GM12878 (cell line): ENCODE measurements around the gene KRTAP3-2. TPM values are rescaled to one million over a fixed set of nuclear protein-coding genes. Genes with fewer than 3 reads are reported as not detected.

Source experiments
- ATAC-seq: fragments of 200-7000 bp; cut with Tn5 transposase; 3 replicates; pipeline ENCODE4 v1.9.1; 2020; ENCODE audit warnings: mild to moderate bottlenecking, moderate library complexity
- BruUV-seq: library from RNA; stranded (reverse); fragments of 400-500 nt; replicated peaks from 2 replicates; lab custom pipeline; 2021; lab: Mats Ljungman, UMichigan
- CTCF ChIA-PET: fragments of 300-600 bp; sonication (Branson Sonifier 250); formaldehyde crosslinking; extraction: SDS; loops from one replicate; lab custom pipeline; 2021; ENCODE audit warnings: inconsistent platforms; lab: Yijun Ruan, JAX
- POLR2A ChIA-PET: fragments of 350-600 bp; formaldehyde crosslinking; extraction: SDS; loops from one replicate; lab custom pipeline; 2021; ENCODE audit warnings: inconsistent platforms; lab: Charles Lee
- RAD21 ChIA-PET: fragments of 300-600 bp; sonication (Branson Sonifier 250); formaldehyde crosslinking; loops from one replicate; lab custom pipeline; 2023; ENCODE audit warnings: antibody characterized with exemption; ENCODE audit not compliant: unreplicated experiment; lab: Charles Lee
- SMC1A ChIA-PET: fragments of 300-600 bp; sonication (Branson Sonifier 250); formaldehyde crosslinking; loops from one replicate; lab custom pipeline; 2023; ENCODE audit not compliant: unreplicated experiment, uncharacterized antibody; lab: Charles Lee
- DNase-seq: peaks from one replicate; pipeline ENCODE4 v3.0.0-alpha.2; 2011; ENCODE audit warnings: low read depth, low spot score
- FAIRE-seq: peaks from 3 replicates; lab custom pipeline; 2011; peaks lifted over from hg19 to GRCh38; lab: Jason Lieb, UNC
- H2AFZ ChIP-seq: 2 replicates; pipeline ENCODE4 v1.6.0; 2011; ENCODE audit warnings: low read depth, low read length, control low read depth; ENCODE audit not compliant: control insufficient read depth
- H3K27ac ChIP-seq: 2 replicates; pipeline ENCODE4 v1.5.1; 2011; ENCODE audit warnings: control low read depth; ENCODE audit not compliant: control insufficient read depth, insufficient read depth
- H3K27me3 ChIP-seq, 2 experiments: replicated peaks in 1 of 2; 2 replicates each; pipeline versions ENCODE4 v1.6.0 to v1.6.1; 2011; ENCODE audit warnings: low read length in 1 of 2; ENCODE audit not compliant: control insufficient read depth in 2 of 2, insufficient read depth in 2 of 2
- H3K36me3 ChIP-seq, 2 experiments: 2 replicates each; pipeline ENCODE4 v1.5.1; 2011; ENCODE audit warnings: low read length in 1 of 2; ENCODE audit not compliant: control insufficient read depth in 2 of 2, insufficient read depth in 2 of 2
- H3K4me1 ChIP-seq: 2 replicates; pipeline ENCODE4 v1.6.1; 2011; ENCODE audit warnings: mild to moderate bottlenecking, low read length, moderate library complexity, mixed read lengths; ENCODE audit not compliant: control insufficient read depth, insufficient read depth
- H3K4me2 ChIP-seq: 2 replicates; pipeline ENCODE4 v1.6.0; 2011; ENCODE audit warnings: control low read depth; ENCODE audit not compliant: control insufficient read depth, insufficient read depth
- H3K4me3 ChIP-seq: fragments of 200-600 bp; sonication (generic); 2 replicates; pipeline ENCODE4 v1.5.1; 2016
- H3K79me2 ChIP-seq: 2 replicates; pipeline ENCODE4 v1.6.0; 2011; ENCODE audit warnings: low read length; ENCODE audit not compliant: control insufficient read depth, insufficient read depth
- H3K9ac ChIP-seq: 2 replicates; pipeline ENCODE4 v1.8.0; 2011; ENCODE audit warnings: low read length, control low read depth, mixed read lengths; ENCODE audit not compliant: control insufficient read depth, insufficient read depth
- H3K9me3 ChIP-seq: replicated peaks from 3 replicates; pipeline ENCODE4 v1.5.1; 2011; ENCODE audit warnings: mild to moderate bottlenecking, low read length; ENCODE audit not compliant: control insufficient read depth, insufficient read depth
- H4K20me1 ChIP-seq: 2 replicates; pipeline ENCODE4 v1.6.0; 2011; ENCODE audit not compliant: control insufficient read depth, insufficient read depth
- BMI1 ChIP-seq: fragments of 450-650 bp; IDR thresholded peaks from 2 replicates; pipeline ENCODE4 v1.6.1; 2016; ENCODE audit warnings: mild to moderate bottlenecking, moderate library complexity, borderline replicate concordance
- CEBPB ChIP-seq, 2 experiments: fragments of 150-350 bp in 1 of 2; IDR thresholded peaks; 2 replicates each; pipeline ENCODE4 v1.6.1; 2012 to 2014; ENCODE audit warnings: low read depth in 2 of 2, low read length in 2 of 2, borderline replicate concordance in 1 of 2, inconsistent platforms in 1 of 2
- CREM ChIP-seq: IDR thresholded peaks from 2 replicates; pipeline ENCODE4 v1.6.1; 2014; ENCODE audit warnings: antibody characterized with exemption, low read depth
- PAX5 ChIP-seq: IDR thresholded peaks from 2 replicates; pipeline ENCODE4 v1.6.1; 2011; ENCODE audit warnings: low read depth, low read length, borderline replicate concordance
- RELA ChIP-seq: fragments of 450-650 bp; IDR thresholded peaks from 2 replicates; pipeline ENCODE4 v1.8.0; 2014; ENCODE audit warnings: borderline replicate concordance; ENCODE audit not compliant: partially characterized antibody
- TCF7 ChIP-seq: IDR thresholded peaks from 2 replicates; pipeline ENCODE4 v1.6.1; 2014; ENCODE audit warnings: antibody characterized with exemption, borderline replicate concordance
- USF1 ChIP-seq: IDR thresholded peaks from 2 replicates; pipeline ENCODE4 v1.6.1; 2011; ENCODE audit warnings: borderline replicate concordance, low read depth, mild to moderate bottlenecking, moderate library complexity, mixed read lengths, low read length; ENCODE audit not compliant: insufficient read depth; ENCODE audit errors: extremely low read length
- ZNF687 ChIP-seq: fragments of 450-650 bp; IDR thresholded peaks from 2 replicates; pipeline ENCODE4 v1.6.1; 2017; ENCODE audit warnings: mild to moderate bottlenecking, moderate library complexity
- WGBS: methylation state at CpG from one replicate; pipeline ENCODE4 v1.1.6; 2016; ENCODE audit warnings: low lambda C conversion rate; ENCODE audit not compliant: insufficient replicate concordance, insufficient coverage; ENCODE audit errors: missing lambda C conversion rate; 5-methylcytosine and 5-hydroxymethylcytosine counted together
- in situ Hi-C: fragments of 300-500 bp; cut with MboI; formaldehyde crosslinking; loops from 9 replicates; pipeline ENCODE4 v1.14.3; 2018; ENCODE audit warnings: mixed read lengths
- intact Hi-C: fragments of 100-400 bp; cut with micrococcal nuclease; formaldehyde crosslinking; loops from one replicate; pipeline ENCODE4 v1.14.2; 2022; ENCODE audit not compliant: unreplicated experiment
- polyA plus RNA-seq, 11 experiments: library from polyadenylated mRNA; depleted of rRNA in 4 of 11; unstranded in 6 of 11; stranded (reverse) in 5 of 11; fragments of >200 nt; fragmentation: Nextera tagmentation in 4 of 11; fragmentation: Illumina TruSeq in 1 of 11; extraction: Ambion mirVana in 4 of 11; extraction: Trizol in 1 of 11; gene quantifications; 1 replicate in 1 of 11; 2 replicates in 10 of 11; pipeline versions ENCODE4 v1.2.1 to v1.2.3, GENCODE V29; 2011 to 2016; ENCODE audit warnings: inconsistent platforms in 2 of 11, missing spikeins in 2 of 11, low read depth in 1 of 11
- total RNA-seq, 4 experiments: library from RNA; depleted of rRNA in 3 of 4; stranded (reverse); fragments of >200 nt in 3 of 4; fragmentation: Illumina TruSeq in 1 of 4; extraction: Trizol in 1 of 4; gene quantifications; 2 replicates each; pipeline versions ENCODE4 v1.2.1 to v1.2.3, GENCODE V29; 2013 to 2021

Gene KRTAP3-2
- total and polyA plus RNA-seq, 10 of the 15 experiments (the other 5 are each of a cell fraction or from before 2014, with no cell fraction given) = not detected

- ATAC-seq (no peak), FAIRE-seq (no peak), DNase-seq (no peak)
- Histone ChIP-seq H3K4me2 (no peak overlapping the region), H3K36me3 (no peaks in the 10 kb centered on the region), H3K79me2 (no peaks in the 10 kb centered on the region), H3K4me3 (no peak overlapping the region), H4K20me1 (no peaks in the 10 kb centered on the region), H2AFZ (no peak overlapping the region), H3K27ac (no peak overlapping the region), H3K27me3 (no peaks in the 10 kb centered on the region), H3K9ac (no peak overlapping the region), H3K9me3 (no peaks in the 10 kb centered on the region), H3K4me1 (no peaks in the 10 kb centered on the region)
- ChIA-PET SMC1A (interaction anchor here (1.9 kb wide), 1 partner anchor 9 kb away, joined by 4 read pairs; no protein-coding TSS in a partner anchor), POLR2A (interaction anchor here (0.6 kb wide), 1 partner anchor 112 kb away, joined by 4 read pairs; no protein-coding TSS in a partner anchor), CTCF (interaction anchor here (1.0 to 1.1 kb wide), 2 partner anchors 10 to 527 kb away, joined by 3 to 4 read pairs; no protein-coding TSS in a partner anchor), RAD21 (no interaction called here)
- 37% methylated on average over 12 of the region's 12 CpGs for WGBS
- no TSS peak for BruUV-seq
- no peak for TF ChIP-seq PAX5
- intact Hi-C loops (no loop called here), in situ Hi-C loops (no loop called here)
Measured at GRCh38 chr17:40958086-40958953, 41.4 kb downstream of the KRTAP3-2 start.

- in situ Hi-C loops = no loop called here
- BruUV-seq = no TSS peak
- RAD21 ChIA-PET = no interaction called here
- no peak overlapping the region for H3K9ac ChIP-seq
- no peaks in the 10 kb centered on the region for H3K27me3 ChIP-seq
- H3K79me2 ChIP-seq = no peaks in the 10 kb centered on the region
- H3K4me1 ChIP-seq = no peaks in the 10 kb centered on the region
- CTCF ChIA-PET = interaction anchor here (0.7 to 1.1 kb wide), 2 partner anchors 16 to 336 kb away, joined by 3 to 4 read pairs; no protein-coding TSS in a partner anchor
- ATAC-seq (no peak), FAIRE-seq (no peak), DNase-seq (no peak)
- no peaks in the 10 kb centered on the region for H3K9me3 ChIP-seq
- no peaks in the 10 kb centered on the region for H3K36me3 ChIP-seq
- POLR2A ChIA-PET = interaction anchor here (0.5 kb wide), 1 partner anchor 414 kb away, joined by 6 read pairs; no protein-coding TSS in a partner anchor
- 35% methylated on average over 8 of the region's 8 CpGs for WGBS
- H4K20me1 ChIP-seq = no peaks in the 10 kb centered on the region
- no peak overlapping the region for H3K27ac ChIP-seq
- no peak overlapping the region for H2AFZ ChIP-seq
- H3K4me2 ChIP-seq = no peak overlapping the region
- intact Hi-C loops = no loop called here
- H3K4me3 ChIP-seq = no peak overlapping the region
- SMC1A ChIA-PET = no interaction called here
- TF ChIP-seq CREM (no peak), RELA (no peak), CEBPB (IDR thresholded peaks at IDR 0.05; ENCODE audit: borderline replicate concordance in 1 of 2, low read depth in 2 of 2, low read length in 2 of 2) (no peak), BMI1 (no peak), TCF7 (no peak), USF1 (no peak), ZNF687 (no peak)
Measured at GRCh38 chr17:40956401-40957254, 43.1 kb downstream of the KRTAP3-2 start.
